Smooth muscle cell (in vitro differentiated cells): ENCODE measurements around the gene AFF1. TPM values are rescaled to one million over a fixed set of nuclear protein-coding genes. Genes with fewer than 3 reads are reported as not detected.

Experiments
- DNase-seq: peaks from one replicate; lab custom pipeline; 2025; ENCODE audit not compliant: unreplicated experiment; lab: John Stamatoyannopoulos, UW
- H2AFZ ChIP-seq: fragments of 200-600 bp; sonication (generic); 2 replicates; pipeline ENCODE4 v1.6.0; 2016; ENCODE audit warnings: antibody characterized with exemption, low read depth, mild to moderate bottlenecking
- H3F3A ChIP-seq: fragments of 200-600 bp; sonication (generic); 2 replicates; pipeline ENCODE4 v1.6.0; 2017; ENCODE audit warnings: antibody characterized with exemption, low read depth
- H3K27ac ChIP-seq: fragments of 200-600 bp; sonication (generic); 2 replicates; pipeline ENCODE4 v1.5.1; 2016; ENCODE audit warnings: low read depth, mild to moderate bottlenecking
- H3K27me3 ChIP-seq: fragments of 200-600 bp; sonication (generic); 2 replicates; pipeline ENCODE4 v1.6.1; 2016; ENCODE audit warnings: low read depth, mild to moderate bottlenecking
- H3K36me3 ChIP-seq: fragments of 200-600 bp; sonication (generic); 2 replicates; pipeline ENCODE4 v1.5.1; 2016; ENCODE audit warnings: low read depth
- H3K4me1 ChIP-seq: fragments of 200-600 bp; sonication (generic); 2 replicates; pipeline ENCODE4 v1.5.1; 2016; ENCODE audit warnings: low read depth
- H3K4me2 ChIP-seq: fragments of 200-600 bp; sonication (generic); 2 replicates; pipeline ENCODE4 v1.6.0; 2016; ENCODE audit warnings: mild to moderate bottlenecking
- H3K4me3 ChIP-seq: fragments of 200-600 bp; sonication (generic); 2 replicates; pipeline ENCODE4 v1.5.1; 2016; ENCODE audit warnings: mild to moderate bottlenecking
- H3K79me2 ChIP-seq: fragments of 200-600 bp; sonication (generic); 2 replicates; pipeline ENCODE4 v1.6.0; 2016; ENCODE audit warnings: low read depth, mild to moderate bottlenecking
- H3K9ac ChIP-seq: fragments of 200-600 bp; sonication (generic); 2 replicates; pipeline ENCODE4 v1.6.0; 2016; ENCODE audit warnings: low read depth
- H3K9me3 ChIP-seq: fragments of 200-600 bp; sonication (generic); replicated peaks from 2 replicates; pipeline ENCODE4 v1.5.1; 2016; ENCODE audit warnings: low read depth
- H4K20me1 ChIP-seq: fragments of 200-600 bp; sonication (generic); 2 replicates; pipeline ENCODE4 v1.6.0; 2016; ENCODE audit warnings: low read depth
- CTCF ChIP-seq: fragments of 200-600 bp; sonication (generic); IDR thresholded peaks from 2 replicates; pipeline ENCODE4 v1.5.1; 2017; ENCODE audit warnings: borderline replicate concordance, mild to moderate bottlenecking, antibody characterized with exemption; ENCODE audit not compliant: insufficient read depth, poor library complexity, severe bottlenecking
- WGBS: methylation state at CpG from one replicate; pipeline ENCODE4 v1.1.7; 2016; ENCODE audit warnings: low lambda C conversion rate; 5-methylcytosine and 5-hydroxymethylcytosine counted together
- polyA plus RNA-seq: library from polyadenylated mRNA; unstranded; fragments of >200 nt; fragmentation: Nextera tagmentation; extraction: Ambion mirVana; gene quantifications from 2 replicates; pipeline ENCODE4 v1.2.1, GENCODE V29; 2016
- total RNA-seq: library from RNA; depleted of rRNA; stranded (reverse); fragments of >200 nt; gene quantifications from 2 replicates; pipeline ENCODE4 v1.2.3, GENCODE V29; 2014

The AFF1 gene
- total and polyA plus RNA-seq, 2 experiments from 2014 or later, result 6.6 to 17.7 TPM

DNA sequence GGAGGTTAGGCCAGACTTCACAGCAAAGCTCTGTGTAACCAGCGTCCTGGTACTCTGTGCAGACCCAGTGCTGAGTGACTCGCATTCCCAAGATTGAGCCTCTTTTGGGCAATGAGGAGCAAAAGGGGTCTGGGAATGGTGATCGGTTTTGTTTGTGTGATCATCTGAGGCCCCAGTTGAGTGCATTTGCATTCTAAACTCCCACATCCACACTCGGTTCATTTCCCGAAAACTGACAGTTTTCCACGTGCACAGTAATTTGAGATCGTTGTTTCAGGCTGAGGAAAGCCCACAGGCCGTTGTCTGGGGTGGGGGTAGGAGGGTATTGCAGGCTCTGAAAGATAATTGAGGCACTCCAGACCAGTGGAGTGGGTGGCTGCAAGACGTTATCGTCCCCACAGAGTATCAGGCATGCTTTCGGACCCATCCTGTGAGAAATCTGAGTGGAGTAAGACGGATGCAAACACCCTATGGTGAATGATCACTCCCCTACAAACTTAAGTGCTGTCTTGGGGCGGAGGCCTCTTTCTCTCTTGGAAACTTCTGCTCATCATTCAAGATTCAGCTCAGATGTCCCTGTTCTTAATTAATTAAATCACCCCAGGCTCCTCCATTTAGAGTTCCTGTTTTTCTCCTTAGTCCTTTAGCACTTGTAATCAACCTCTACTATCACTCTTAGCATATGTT is 96.1 kb downstream of the AFF1 start:
- no peak for TF ChIP-seq CTCF
- 5% methylated on average over 13 of the region's 13 CpGs for WGBS
- H3K9ac ChIP-seq, result peak overlapping the region; percentile 37
- H3K4me1 ChIP-seq, result peaks cover 69% of the 10 kb centered on the region
- no peaks in the 10 kb centered on the region for H3K27me3 ChIP-seq
- H3K4me3 ChIP-seq, result peak overlapping the region; percentile 26
- peaks cover 68% of the 10 kb centered on the region for H4K20me1 ChIP-seq
- peak overlapping the region; percentile 81 for H3K27ac ChIP-seq
- H3K4me2 ChIP-seq, result peak overlapping the region; percentile 81
- no peaks in the 10 kb centered on the region for H3K9me3 ChIP-seq
- peak; percentile 5 for DNase-seq
- H3K36me3 ChIP-seq, result no peaks in the 10 kb centered on the region
- peak overlapping the region; percentile 68 for H2AFZ ChIP-seq
- peaks cover 14% of the 10 kb centered on the region for H3F3A ChIP-seq
- H3K79me2 ChIP-seq, result peaks cover 80% of the 10 kb centered on the region

DNA sequence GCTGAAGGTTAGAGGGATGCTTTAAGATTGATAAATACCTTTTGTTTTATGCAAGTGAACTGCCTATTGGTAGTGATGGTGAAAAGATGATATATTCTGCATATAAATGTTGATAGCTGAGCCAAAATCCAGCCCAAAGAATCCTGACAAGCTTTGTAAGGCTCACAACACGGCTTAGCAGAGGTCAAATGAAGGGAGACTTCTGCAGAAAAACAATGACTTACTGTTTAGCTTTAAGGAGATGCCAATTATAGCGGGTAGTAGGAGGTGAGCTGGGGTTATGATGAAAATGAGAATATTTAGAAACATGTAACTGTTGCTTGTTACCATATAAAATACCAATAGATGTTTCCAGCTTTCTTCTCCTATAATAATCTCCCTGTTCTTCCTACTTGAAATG is 97.1 kb downstream of the AFF1 start:
- Histone ChIP-seq H3K79me2 (peaks cover 80% of the 10 kb centered on the region), H3K27me3 (no peaks in the 10 kb centered on the region), H3K4me1 (peaks cover 72% of the 10 kb centered on the region), H3K9me3 (no peaks in the 10 kb centered on the region), H3K36me3 (no peaks in the 10 kb centered on the region), H3K4me2 (peak overlapping the region; percentile 81), H4K20me1 (peaks cover 66% of the 10 kb centered on the region), H3F3A (peaks cover 14% of the 10 kb centered on the region), H3K4me3 (peak overlapping the region; percentile 6), H2AFZ (no peak overlapping the region), H3K27ac (peak overlapping the region; percentile 81), H3K9ac (peak overlapping the region; percentile 13)
- DNase-seq, result no peak
- 23% methylated on average over 2 of the region's 2 CpGs for WGBS
- TF ChIP-seq CTCF, result no peak

- peak overlapping the region; percentile 81 for H3K4me2 ChIP-seq
- peaks cover 78% of the 10 kb centered on the region for H3K79me2 ChIP-seq
- TF ChIP-seq CTCF, result no peak
- peak overlapping the region; percentile 81 for H3K27ac ChIP-seq
- 74% methylated on average over 3 of the region's 3 CpGs for WGBS
- H3K36me3 ChIP-seq, result no peaks in the 10 kb centered on the region
- no peaks in the 10 kb centered on the region for H3K9me3 ChIP-seq
- peaks cover 64% of the 10 kb centered on the region for H4K20me1 ChIP-seq
- peaks cover 14% of the 10 kb centered on the region for H3F3A ChIP-seq
- H3K27me3 ChIP-seq, result no peaks in the 10 kb centered on the region
- DNase-seq, result no peak
- H3K4me3 ChIP-seq, result peak overlapping the region; percentile 6
- no peak overlapping the region for H3K9ac ChIP-seq
- H2AFZ ChIP-seq, result no peak overlapping the region
- peaks cover 76% of the 10 kb centered on the region for H3K4me1 ChIP-seq
Measured at GRCh38 chr4:87032884-87033533, 98.2 kb downstream of the AFF1 start.
